HG02610 (cell line): Measurements from ENCODE around the gene UBAP2.
A peak's percentile ranks its signal among the peaks of the same experiment; 100 is the strongest.

Experiments
- ATAC-seq: cut with Tn5 transposase; IDR thresholded peaks from one replicate; pipeline ENCODE4 v1.9.1; 2021; ENCODE audit warnings: mild to moderate bottlenecking, moderate library complexity; ENCODE audit not compliant: unreplicated experiment

Gene UBAP2

GRCh38 chr9:34048727-34049629, at the start of gene UBAP2:
Gene UBAP2 (minus strand): TSS chr9:34048887. CDS start chr9:34017148, 31,739 bp downstream.
- peak; percentile 75 for ATAC-seq

- ATAC-seq = peak; percentile 45
Observed at GRCh38 chr9:34098307-34098706, 49.6 kb upstream of the UBAP2 start.

DNA sequence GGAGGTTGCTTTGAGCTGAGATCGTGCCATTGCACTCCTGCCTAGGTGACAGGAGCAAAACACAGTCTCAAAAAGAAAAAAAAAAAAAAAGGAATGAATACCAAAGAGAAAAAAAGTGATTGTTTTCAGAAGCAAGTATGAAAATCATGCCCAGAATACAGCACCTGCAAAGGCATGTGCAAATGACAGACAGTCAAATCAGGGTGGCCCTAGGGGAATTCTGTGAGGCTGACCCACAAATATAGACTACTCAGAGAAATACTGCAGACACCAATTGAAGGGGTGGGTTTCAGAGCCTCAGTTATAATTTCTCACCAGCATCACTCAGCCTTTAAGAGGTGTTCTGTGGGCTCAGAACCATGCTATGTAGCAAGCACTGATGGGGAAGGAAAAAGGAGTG, 49.2 kb upstream of the UBAP2 start:
- peak; percentile 51 for ATAC-seq

DNA sequence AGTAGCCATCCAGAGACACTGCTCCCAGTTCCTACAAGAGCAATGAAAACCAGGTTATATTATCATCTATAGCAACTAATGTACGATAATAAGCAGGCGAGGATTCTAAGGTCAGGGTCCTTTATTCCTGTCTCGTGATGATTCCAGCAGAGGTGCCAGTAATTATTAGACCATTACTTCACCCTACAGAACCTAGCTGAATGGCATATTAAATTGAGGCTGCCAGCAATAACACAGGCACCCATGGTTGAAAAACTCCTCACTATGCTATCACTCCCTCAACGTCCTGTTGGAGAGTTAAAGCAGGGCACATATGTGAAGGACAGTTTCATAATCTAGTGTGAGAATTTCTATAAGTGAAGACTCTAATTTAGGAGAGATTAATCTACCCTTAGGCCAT, 48.1 kb upstream of the UBAP2 start:
- ATAC-seq = no peak

DNA sequence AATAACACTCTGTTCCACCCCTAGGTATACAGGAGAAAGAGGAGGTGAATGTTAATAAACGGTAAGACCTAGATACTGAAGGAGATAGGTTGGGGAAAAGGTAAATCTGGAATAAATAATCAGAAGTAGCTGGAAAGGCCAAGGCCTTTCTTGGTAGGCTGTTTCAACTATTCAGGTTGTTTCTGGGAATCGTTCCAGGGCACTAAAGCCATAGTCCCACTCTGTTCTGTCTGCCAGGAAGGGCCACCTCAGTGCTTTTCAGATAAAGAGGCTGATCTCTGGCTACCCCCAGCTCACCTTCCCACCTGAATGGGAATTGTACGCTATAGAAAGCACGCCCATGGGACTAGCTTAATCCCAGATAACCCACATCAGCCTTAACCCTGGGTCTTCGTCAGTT, 44.9 kb upstream of the UBAP2 start:
- no peak for ATAC-seq

DNA sequence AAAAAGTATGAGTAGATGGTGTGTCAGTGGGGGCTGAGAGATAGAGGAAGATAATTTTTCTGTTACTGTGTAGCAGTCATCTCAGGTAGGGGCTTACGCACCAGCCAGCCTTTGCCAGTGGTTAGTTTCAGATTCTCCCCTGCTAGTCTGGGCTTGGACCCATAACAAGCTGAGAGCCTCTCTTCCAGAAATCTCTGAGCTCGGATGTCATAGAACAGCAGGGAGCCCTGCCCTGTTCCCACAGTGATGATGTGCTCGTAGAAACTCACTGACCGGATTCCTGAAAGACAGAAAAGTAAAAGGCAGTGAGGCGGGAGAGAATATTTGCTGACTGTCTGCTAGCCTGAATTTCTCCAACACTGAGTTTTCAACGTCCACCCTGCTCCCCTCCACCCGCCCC, 40.6 kb upstream of the UBAP2 start:
- no peak for ATAC-seq

- ATAC-seq = no peak
Observed at GRCh38 chr9:34087370-34087769, 38.7 kb upstream of the UBAP2 start.

DNA sequence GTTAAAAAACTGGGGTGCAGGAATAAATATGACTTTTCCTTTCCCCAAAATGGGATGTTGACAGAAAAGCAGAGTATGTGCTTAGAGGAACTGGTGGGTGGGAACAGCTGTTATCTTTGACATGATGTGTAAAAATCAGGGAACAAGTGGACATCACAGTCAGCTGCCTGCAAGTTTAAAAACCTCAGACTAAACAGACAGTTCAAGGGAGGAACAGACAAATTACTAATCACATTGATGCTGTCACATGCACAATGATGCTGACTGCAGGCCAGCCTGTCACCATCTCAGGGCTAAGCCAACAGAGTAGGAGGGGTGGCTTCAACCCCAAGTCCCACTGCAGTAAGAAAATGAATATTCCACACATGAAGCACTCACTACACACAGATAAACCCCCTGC, 38.2 kb upstream of the UBAP2 start:
- no peak for ATAC-seq

DNA sequence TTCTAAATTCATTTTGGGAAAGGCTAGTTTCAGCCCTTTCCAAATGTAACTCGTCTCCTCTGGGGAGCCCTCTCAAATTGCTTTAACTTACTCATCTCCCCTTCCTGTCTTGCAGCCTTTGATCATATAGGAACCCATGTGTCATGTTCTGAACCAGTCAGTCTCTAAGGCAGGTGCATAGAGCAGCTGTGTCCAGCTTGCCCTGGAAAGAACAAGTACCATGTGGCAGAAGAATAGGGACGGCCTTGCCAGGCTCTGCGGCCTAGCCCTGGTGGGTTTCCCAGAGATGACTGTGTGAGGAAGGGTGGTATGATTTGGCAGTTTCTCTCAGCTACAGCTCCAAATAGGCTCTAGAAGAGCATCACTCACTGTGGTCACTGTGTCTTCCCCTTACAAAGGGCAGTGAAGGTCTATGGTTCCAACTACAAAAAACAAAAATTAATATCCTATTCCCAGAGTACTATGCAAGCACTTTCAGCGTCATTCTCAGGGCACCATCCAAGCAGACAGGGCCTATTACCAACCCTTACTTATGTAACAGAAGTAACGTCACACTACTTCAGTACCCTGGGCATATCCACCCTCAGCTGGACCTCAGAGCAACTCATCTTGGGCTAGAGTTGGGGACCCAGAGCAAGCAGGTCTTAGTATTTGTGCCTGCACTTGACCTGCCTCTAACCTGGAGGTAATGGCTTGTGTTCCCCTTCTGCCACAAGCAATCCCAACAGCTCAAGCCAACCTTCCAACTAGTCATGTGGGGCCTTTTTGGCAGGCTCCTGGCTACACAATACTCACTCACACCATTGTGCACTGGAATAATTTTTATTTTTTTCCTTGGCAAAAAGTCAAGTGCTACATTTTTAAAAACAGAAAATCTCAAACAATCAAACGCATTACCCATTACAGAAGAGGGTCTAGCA, 37.2 kb upstream of the UBAP2 start:
- no peak for ATAC-seq

- no peak for ATAC-seq
Observed at GRCh38 chr9:34084562-34084961, 35.9 kb upstream of the UBAP2 start.

DNA sequence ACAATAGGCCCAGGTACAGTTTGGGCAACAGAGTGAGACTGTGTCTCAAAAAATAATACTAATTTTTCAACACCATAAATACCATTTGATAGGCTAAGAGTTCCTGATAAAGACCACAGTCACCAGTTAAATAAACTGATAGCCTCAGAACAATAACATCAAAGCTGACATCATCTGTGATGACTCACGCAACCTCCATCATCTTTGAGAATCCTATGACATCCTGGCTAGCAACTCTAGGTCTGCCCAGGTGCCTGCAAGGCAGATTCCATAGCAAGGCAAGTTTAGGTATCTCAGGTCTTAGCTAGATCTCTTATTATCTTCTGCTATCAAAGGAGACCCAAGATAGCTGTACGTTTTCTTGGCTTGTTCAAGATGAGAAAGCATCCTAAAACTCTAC, 30.5 kb upstream of the UBAP2 start:
- no peak for ATAC-seq

GRCh38 chr9:34072868-34073590, 24.3 kb upstream of the UBAP2 start:
- no peak for ATAC-seq

DNA sequence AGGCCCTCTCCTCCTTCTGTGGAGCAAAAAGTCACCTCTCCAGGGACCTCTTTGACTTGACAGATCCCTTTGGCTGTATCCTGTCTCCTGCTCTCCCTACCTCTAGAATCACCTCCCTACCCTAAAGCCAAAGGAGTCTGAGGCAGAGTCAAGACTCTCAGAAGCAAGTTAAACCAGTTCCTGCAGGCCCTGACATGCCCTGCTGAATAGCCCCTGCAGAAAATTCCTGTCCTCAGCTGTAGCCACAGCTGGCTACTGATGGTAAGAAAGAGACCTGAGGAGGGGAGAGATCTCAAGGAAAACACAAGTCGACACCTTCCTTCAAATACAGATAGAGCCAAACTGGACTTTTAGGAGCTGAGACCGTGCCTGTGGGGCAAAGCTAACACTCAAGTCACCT, 23.7 kb upstream of the UBAP2 start:
- ATAC-seq = no peak

DNA sequence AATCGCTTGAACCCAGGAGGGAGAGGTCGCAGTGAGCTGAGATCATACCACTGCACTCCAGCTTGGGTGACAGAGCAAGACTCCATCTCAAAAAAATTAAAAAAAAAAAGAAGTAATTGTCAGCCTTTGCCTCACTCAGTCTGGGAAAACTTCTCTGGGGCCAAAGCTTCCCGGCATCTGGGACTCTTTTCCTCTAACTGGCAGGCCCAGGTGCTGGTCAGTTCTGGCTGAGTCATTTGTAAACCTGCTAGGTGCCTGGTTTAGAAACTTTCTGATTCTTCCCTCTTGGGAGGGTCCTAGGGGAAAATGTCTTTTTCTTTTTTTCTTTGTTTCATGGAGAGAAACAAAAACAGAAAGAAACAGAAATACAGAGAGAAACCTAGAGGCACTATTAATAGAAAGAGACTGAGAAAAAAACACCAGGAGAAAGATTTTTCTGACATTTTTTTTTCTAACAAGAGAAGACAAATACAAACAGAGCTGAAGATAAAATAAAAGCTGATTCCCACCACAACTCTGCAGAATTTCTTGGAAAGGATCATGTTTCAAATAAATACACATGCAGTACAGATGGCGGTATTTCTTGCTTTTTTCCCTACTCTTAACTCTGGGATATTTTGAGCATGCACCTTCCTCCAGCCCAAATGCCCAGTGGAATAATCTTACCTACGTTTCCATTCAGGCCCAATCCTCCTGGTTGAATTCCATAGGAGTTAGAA, 22.1 kb upstream of the UBAP2 start:
- ATAC-seq = no peak

DNA sequence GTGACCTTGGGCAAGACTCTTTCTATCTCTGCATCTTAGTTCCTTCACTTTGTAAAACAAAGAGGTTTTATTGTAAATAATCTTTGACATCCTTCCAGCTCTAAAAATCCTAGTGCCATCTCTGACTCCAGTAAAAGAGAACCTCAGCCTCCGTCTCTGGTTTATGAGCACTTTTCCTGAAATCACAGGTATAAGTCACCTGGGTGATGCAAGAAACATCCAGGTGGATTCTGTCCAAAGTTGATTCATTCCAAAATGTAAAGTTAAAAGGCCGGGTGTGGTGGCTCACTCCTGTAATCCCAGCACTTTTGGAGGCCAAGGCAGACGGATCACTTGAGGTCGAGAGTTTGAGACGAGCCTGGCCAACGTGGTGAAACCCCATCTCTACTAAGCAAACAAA, 21.1 kb upstream of the UBAP2 start:
- no peak for ATAC-seq

GRCh38 chr9:34065541-34065940, 16.9 kb upstream of the UBAP2 start:
- no peak for ATAC-seq

- no peak for ATAC-seq
Observed at GRCh38 chr9:34059954-34060353, 11.3 kb upstream of the UBAP2 start.

GRCh38 chr9:34059281-34059680, 10.6 kb upstream of the UBAP2 start:
- ATAC-seq = no peak

GRCh38 chr9:34049630-34050384, 1.1 kb upstream of the UBAP2 start:
- ATAC-seq = no peak
